PC-3 (cell line): Measurements from ENCODE around the gene TGFA. TPM values are rescaled to one million over a fixed set of nuclear protein-coding genes. Genes with fewer than 3 reads are reported as not detected.

Experiments
- ATAC-seq: fragments of 200-7000 bp; cut with Tn5 transposase; 2 replicates; pipeline ENCODE4 v1.9.1; 2020; ENCODE audit warnings: mild to moderate bottlenecking, moderate library complexity
- BruUV-seq: library from RNA; stranded (reverse); fragments of 400-500 nt; replicated peaks from 2 replicates; lab custom pipeline; 2021; lab: Mats Ljungman, UMichigan
- CTCF ChIA-PET: fragments of 300-600 bp; sonication (Branson Sonifier 250); formaldehyde crosslinking; loops from one replicate; lab custom pipeline; 2022; ENCODE audit warnings: antibody characterized with exemption; lab: Charles Lee
- POLR2A ChIA-PET: fragments of 300-600 bp; sonication (Branson Sonifier 250); formaldehyde crosslinking; loops from one replicate; lab custom pipeline; 2022; ENCODE audit warnings: antibody characterized with exemption; ENCODE audit not compliant: unreplicated experiment; lab: Charles Lee
- DNase-seq: peaks from one replicate; pipeline ENCODE4 v3.0.0-alpha.2; 2015
- H2AFZ ChIP-seq: fragments of 300-600 bp; sonication (generic); 2 replicates; pipeline ENCODE4 v1.6.0; 2016; ENCODE audit warnings: antibody characterized with exemption, low read length
- H3F3A ChIP-seq: fragments of 300-600 bp; sonication (generic); one replicate; pipeline ENCODE4 v1.6.0; 2017; ENCODE audit warnings: antibody characterized with exemption, low read length, control low read depth, mild to moderate bottlenecking; ENCODE audit not compliant: unreplicated experiment
- H3K27ac ChIP-seq: fragments of 300-600 bp; sonication (generic); 2 replicates; pipeline ENCODE4 v1.5.1; 2016; ENCODE audit warnings: mild to moderate bottlenecking, low read length
- H3K27me3 ChIP-seq: fragments of 300-600 bp; sonication (generic); 2 replicates; pipeline ENCODE4 v1.6.1; 2016; ENCODE audit warnings: low read length, mixed read lengths
- H3K36me3 ChIP-seq: fragments of 300-600 bp; sonication (generic); 2 replicates; pipeline ENCODE4 v1.6.1; 2016; ENCODE audit warnings: low read depth, mixed run types, low read length, mixed read lengths
- H3K4me1 ChIP-seq: fragments of 300-600 bp; sonication (generic); 2 replicates; pipeline ENCODE4 v1.5.1; 2016; ENCODE audit warnings: low read length; ENCODE audit not compliant: insufficient read depth
- H3K4me2 ChIP-seq: fragments of 300-600 bp; sonication (generic); 2 replicates; pipeline ENCODE4 v1.6.0; 2016; ENCODE audit warnings: low read length
- H3K4me3 ChIP-seq: fragments of 300-600 bp; sonication (generic); 2 replicates; pipeline ENCODE4 v1.5.1; 2016; ENCODE audit warnings: mild to moderate bottlenecking, low read length, mixed read lengths
- H3K79me2 ChIP-seq: fragments of 300-600 bp; sonication (generic); 2 replicates; pipeline ENCODE4 v1.6.1; 2017; ENCODE audit warnings: low read length, mixed read lengths
- H3K9ac ChIP-seq: fragments of 300-600 bp; sonication (generic); 2 replicates; pipeline ENCODE4 v1.6.0; 2016; ENCODE audit warnings: mild to moderate bottlenecking, low read length
- H3K9me2 ChIP-seq: fragments of 300-600 bp; sonication (generic); replicated peaks from 2 replicates; pipeline ENCODE4 v1.6.1; 2016; ENCODE audit warnings: mixed run types, low read length, mixed read lengths
- H3K9me3 ChIP-seq: fragments of 300-600 bp; sonication (generic); 2 replicates; pipeline ENCODE4 v1.6.1; 2016; ENCODE audit warnings: low read length, mixed read lengths
- H4K20me1 ChIP-seq: fragments of 300-600 bp; sonication (generic); 2 replicates; pipeline ENCODE4 v1.6.1; 2016; ENCODE audit warnings: low read length, mixed read lengths
- CTCF ChIP-seq: fragments of 300-600 bp; sonication (generic); conservative IDR thresholded peaks from 2 replicates; pipeline ENCODE4 v1.5.1; 2017; ENCODE audit warnings: antibody characterized with exemption, low read depth, mild to moderate bottlenecking, low read length
- EZH2 ChIP-seq: fragments of 300-600 bp; sonication (generic); IDR thresholded peaks from one replicate; pipeline ENCODE4 v1.6.1; 2017; ENCODE audit warnings: antibody characterized with exemption, mild to moderate bottlenecking, low read length; ENCODE audit not compliant: unreplicated experiment
- EZH2phosphoT487 ChIP-seq: fragments of 300-600 bp; sonication (generic); IDR thresholded peaks from 2 replicates; pipeline ENCODE4 v1.6.1; 2018; ENCODE audit warnings: mild to moderate bottlenecking, antibody characterized with exemption, low read length, borderline replicate concordance
- intact Hi-C: fragments of 100-400 bp; cut with micrococcal nuclease; formaldehyde crosslinking; loops from 2 replicates; pipeline ENCODE4 v1.9.0; 2023
- total RNA-seq: library from RNA; depleted of rRNA; stranded (reverse); fragments of >200 nt; gene quantifications from 2 replicates; pipeline ENCODE4 v1.2.3, GENCODE V29; 2014

The TGFA gene
- total RNA-seq, 1 experiment from 2014 or later: 45.0 TPM

GRCh38 chr2:70412294-70413070 is 141.1 kb downstream of the TGFA start:
- no TSS peak for BruUV-seq
- Histone ChIP-seq H3F3A (no peaks in the 10 kb centered on the region), H3K4me1 (no peaks in the 10 kb centered on the region), H3K9ac (no peak overlapping the region), H3K27me3 (no peaks in the 10 kb centered on the region), H3K9me3 (no peaks in the 10 kb centered on the region), H3K4me3 (no peak overlapping the region), H4K20me1 (no peaks in the 10 kb centered on the region), H3K9me2 (no peaks in the 10 kb centered on the region), H3K79me2 (no peaks in the 10 kb centered on the region), H3K27ac (no peak overlapping the region), H3K36me3 (no peaks in the 10 kb centered on the region), H2AFZ (no peak overlapping the region), H3K4me2 (no peak overlapping the region)
- POLR2A ChIA-PET: no interaction called here
- TF ChIP-seq CTCF (no peak), EZH2phosphoT487 (no peak), EZH2 (no peak)
- ATAC-seq (no peak), DNase-seq (no peak)
- CTCF ChIA-PET: no interaction called here
- intact Hi-C loops: no loop called here

- H3K9me3 ChIP-seq: no peaks in the 10 kb centered on the region
- H3K4me1 ChIP-seq: no peaks in the 10 kb centered on the region
- POLR2A ChIA-PET: no interaction called here
- no peaks in the 10 kb centered on the region for H3K79me2 ChIP-seq
- ATAC-seq: no peak
- intact Hi-C loops: no loop called here
- BruUV-seq: no TSS peak
- TF ChIP-seq EZH2 (no peak), CTCF (no peak), EZH2phosphoT487 (no peak)
- no peak overlapping the region for H3K27ac ChIP-seq
- H3K4me3 ChIP-seq: no peak overlapping the region
- CTCF ChIA-PET: no interaction called here
- H4K20me1 ChIP-seq: no peaks in the 10 kb centered on the region
- H3F3A ChIP-seq: no peaks in the 10 kb centered on the region
- no peak overlapping the region for H3K9ac ChIP-seq
- H2AFZ ChIP-seq: no peak overlapping the region
- no peak for DNase-seq
- no peaks in the 10 kb centered on the region for H3K36me3 ChIP-seq
- H3K27me3 ChIP-seq: no peaks in the 10 kb centered on the region
- no peaks in the 10 kb centered on the region for H3K9me2 ChIP-seq
- H3K4me2 ChIP-seq: no peak overlapping the region
These were observed 142.0 kb downstream of the TGFA start for GRCh38 chr2:70411483-70412125.
